Mesothelial cell of epicardium (in vitro differentiated cells): ENCODE measurements around the gene GPR12. TPM values are rescaled to one million over a fixed set of nuclear protein-coding genes. Genes with fewer than 3 reads are reported as not detected.

Source experiments
- DNase-seq, 2 experiments: peaks; one replicate each; pipeline ENCODE4 v3.0.0; 2021; ENCODE audit warnings: low spot score in 2 of 2; ENCODE audit not compliant: unreplicated experiment in 2 of 2
- H3K27ac Mint-ChIP-seq: 2 replicates; pipeline ENCODE4 v1.8.0; 2021; ENCODE audit warnings: mixed read lengths
- H3K27me3 Mint-ChIP-seq: 2 replicates; pipeline ENCODE4 v1.8.0; 2021; ENCODE audit warnings: low read depth, mixed read lengths
- H3K36me3 Mint-ChIP-seq: 2 replicates; pipeline ENCODE4 v1.8.0; 2021; ENCODE audit warnings: mixed read lengths
- H3K4me1 Mint-ChIP-seq: 2 replicates; pipeline ENCODE4 v1.8.0; 2021; ENCODE audit warnings: mixed read lengths
- H3K4me3 Mint-ChIP-seq: 2 replicates; pipeline ENCODE4 v1.8.0; 2021; ENCODE audit warnings: mild to moderate bottlenecking, moderate library complexity, mixed read lengths
- H3K9me3 Mint-ChIP-seq: 2 replicates; pipeline ENCODE4 v1.8.0; 2021; ENCODE audit warnings: mixed read lengths
- total RNA-seq: library from RNA; stranded (reverse); gene quantifications from 3 replicates; pipeline ENCODE4 v1.2.1, GENCODE V29; 2021
- TF ChIP-seq, protein P1 (sequence below): fragments of 200-600 bp; sonication (generic); IDR thresholded peaks from one replicate; pipeline ENCODE4 v1.5.0; 2021; ENCODE audit warnings: antibody characterized with exemption; ENCODE audit not compliant: unreplicated experiment

The GPR12 gene
- total RNA-seq, 1 donor from 2014 or later = not detected

DNA sequence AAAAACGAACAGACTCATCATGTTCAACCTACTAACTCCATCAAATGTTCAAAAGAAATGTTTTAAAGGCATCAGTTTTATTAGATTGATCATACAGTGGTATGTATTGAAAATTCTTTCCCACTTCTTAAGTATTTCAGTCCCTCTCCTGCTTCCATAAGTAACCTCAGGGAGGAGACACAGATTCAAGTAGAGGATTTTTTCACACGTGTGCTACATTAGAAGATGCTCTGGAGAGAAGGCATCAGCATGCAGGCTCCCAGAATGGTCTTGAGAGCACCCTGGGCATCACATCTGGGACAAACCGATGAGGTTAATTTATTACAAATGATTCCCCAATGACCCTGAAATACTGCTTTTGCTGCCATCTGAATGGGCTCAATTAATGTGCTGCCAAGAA is 3.6 kb downstream of the GPR12 start:
- Mint-ChIP-seq H3K36me3 (no peaks in the 10 kb centered on the region), H3K4me1 (peaks cover 10% of the 10 kb centered on the region), H3K9me3 (no peaks in the 10 kb centered on the region), H3K4me3 (no peak overlapping the region), H3K27ac (no peak overlapping the region), H3K27me3 (peaks cover 82% of the 10 kb centered on the region)
- no peak for DNase-seq
- TF ChIP-seq, protein P1, sequence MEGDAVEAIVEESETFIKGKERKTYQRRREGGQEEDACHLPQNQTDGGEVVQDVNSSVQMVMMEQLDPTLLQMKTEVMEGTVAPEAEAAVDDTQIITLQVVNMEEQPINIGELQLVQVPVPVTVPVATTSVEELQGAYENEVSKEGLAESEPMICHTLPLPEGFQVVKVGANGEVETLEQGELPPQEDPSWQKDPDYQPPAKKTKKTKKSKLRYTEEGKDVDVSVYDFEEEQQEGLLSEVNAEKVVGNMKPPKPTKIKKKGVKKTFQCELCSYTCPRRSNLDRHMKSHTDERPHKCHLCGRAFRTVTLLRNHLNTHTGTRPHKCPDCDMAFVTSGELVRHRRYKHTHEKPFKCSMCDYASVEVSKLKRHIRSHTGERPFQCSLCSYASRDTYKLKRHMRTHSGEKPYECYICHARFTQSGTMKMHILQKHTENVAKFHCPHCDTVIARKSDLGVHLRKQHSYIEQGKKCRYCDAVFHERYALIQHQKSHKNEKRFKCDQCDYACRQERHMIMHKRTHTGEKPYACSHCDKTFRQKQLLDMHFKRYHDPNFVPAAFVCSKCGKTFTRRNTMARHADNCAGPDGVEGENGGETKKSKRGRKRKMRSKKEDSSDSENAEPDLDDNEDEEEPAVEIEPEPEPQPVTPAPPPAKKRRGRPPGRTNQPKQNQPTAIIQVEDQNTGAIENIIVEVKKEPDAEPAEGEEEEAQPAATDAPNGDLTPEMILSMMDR = no peak

GRCh38 chr13:26752671-26753070 is 7.9 kb downstream of the GPR12 start:
- H3K4me3 Mint-ChIP-seq = no peak overlapping the region
- no peaks in the 10 kb centered on the region for H3K36me3 Mint-ChIP-seq
- DNase-seq = no peak
- TF ChIP-seq, protein P1 = no peak
- H3K9me3 Mint-ChIP-seq = no peaks in the 10 kb centered on the region
- no peak overlapping the region for H3K27ac Mint-ChIP-seq
- no peaks in the 10 kb centered on the region for H3K4me1 Mint-ChIP-seq
- H3K27me3 Mint-ChIP-seq = peaks cover 79% of the 10 kb centered on the region

DNA sequence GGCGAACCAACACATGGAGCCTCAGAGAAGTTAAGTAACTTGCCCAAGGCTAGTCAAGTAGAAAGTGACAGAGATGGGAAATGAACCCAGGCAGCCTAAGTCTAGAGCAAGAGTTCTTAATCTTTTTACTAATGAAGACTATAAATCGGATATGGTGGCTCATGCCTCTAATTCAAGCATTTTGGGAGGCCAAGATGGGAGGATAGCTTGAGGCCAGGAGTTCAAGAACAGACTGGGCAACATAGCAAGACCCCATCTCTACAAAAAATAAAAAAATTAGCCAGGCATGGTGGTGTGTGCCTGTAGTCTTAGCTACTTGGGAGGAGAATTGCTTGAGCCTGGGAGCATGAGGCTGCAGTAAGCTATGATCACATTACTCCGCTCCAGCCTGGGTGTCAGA is 10.7 kb downstream of the GPR12 start:
- no peaks in the 10 kb centered on the region for H3K9me3 Mint-ChIP-seq
- DNase-seq = no peak
- H3K36me3 Mint-ChIP-seq = no peaks in the 10 kb centered on the region
- H3K27ac Mint-ChIP-seq = no peak overlapping the region
- TF ChIP-seq, protein P1 = no peak
- no peak overlapping the region for H3K4me3 Mint-ChIP-seq
- H3K4me1 Mint-ChIP-seq = no peaks in the 10 kb centered on the region
- H3K27me3 Mint-ChIP-seq = peaks cover 74% of the 10 kb centered on the region

DNA sequence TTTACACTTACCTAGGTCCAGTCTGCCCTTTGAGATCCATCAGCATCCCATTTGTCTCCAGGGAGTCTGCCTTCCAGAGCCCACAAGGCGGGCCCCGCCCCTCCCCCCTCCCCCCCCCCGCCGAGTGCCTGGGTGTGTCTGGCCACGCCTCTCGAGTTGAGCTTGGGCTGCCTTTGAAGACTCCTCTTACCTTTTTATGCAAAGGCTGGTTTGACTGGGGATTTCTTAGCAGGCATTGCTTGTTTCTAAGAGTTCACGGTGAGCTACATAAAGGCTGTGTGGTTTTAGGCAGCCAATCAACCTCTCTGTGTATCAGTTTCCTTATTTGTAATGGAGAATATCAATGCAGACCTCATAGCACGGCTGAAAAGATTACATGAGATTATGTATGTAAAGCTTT is 11.3 kb downstream of the GPR12 start:
- Mint-ChIP-seq H3K4me1 (no peaks in the 10 kb centered on the region), H3K4me3 (no peak overlapping the region), H3K9me3 (no peaks in the 10 kb centered on the region), H3K27me3 (peaks cover 78% of the 10 kb centered on the region), H3K27ac (no peak overlapping the region), H3K36me3 (no peaks in the 10 kb centered on the region)
- TF ChIP-seq, protein P1 = no peak
- no peak for DNase-seq

GRCh38 chr13:26747706-26748105 is 12.9 kb downstream of the GPR12 start:
- Mint-ChIP-seq H3K4me3 (no peak overlapping the region), H3K36me3 (no peaks in the 10 kb centered on the region), H3K9me3 (no peaks in the 10 kb centered on the region), H3K27me3 (peaks cover 86% of the 10 kb centered on the region), H3K4me1 (no peaks in the 10 kb centered on the region), H3K27ac (no peak overlapping the region)
- TF ChIP-seq, protein P1 = no peak
- no peak for DNase-seq

DNA sequence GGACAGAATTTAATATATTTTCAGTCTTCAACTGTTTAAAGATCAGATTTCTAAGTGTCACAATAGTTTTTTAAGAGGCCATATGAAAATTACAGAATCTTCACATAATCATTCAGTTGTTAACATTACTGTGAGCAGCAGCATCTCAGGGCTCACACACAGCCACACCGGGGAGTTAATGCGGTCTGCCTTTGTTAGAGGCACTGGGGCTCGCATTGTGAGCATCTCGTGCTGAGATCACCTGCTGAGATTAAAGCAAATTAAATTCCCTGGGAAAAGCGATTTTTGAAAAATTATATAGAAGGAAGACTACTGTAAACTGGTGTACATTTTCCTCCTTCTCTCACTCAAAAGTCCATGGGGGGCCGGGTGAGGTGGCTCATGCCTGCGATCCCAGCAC is 16.6 kb downstream of the GPR12 start:
- Mint-ChIP-seq H3K36me3 (no peaks in the 10 kb centered on the region), H3K4me3 (no peak overlapping the region), H3K27ac (no peak overlapping the region), H3K4me1 (no peaks in the 10 kb centered on the region), H3K9me3 (peaks cover 6% of the 10 kb centered on the region), H3K27me3 (peaks cover 78% of the 10 kb centered on the region)
- TF ChIP-seq, protein P1 = no peak
- DNase-seq = no peak
